OCI-LY7 (cell line): Measurements from ENCODE around the gene SEPHS2.

Experiments used
- EZH2phosphoT487 ChIP-seq: fragments of 200-600 bp; sonication (generic); IDR thresholded peaks from 2 replicates; pipeline ENCODE4 v1.6.1; 2018; ENCODE audit warnings: low read depth, borderline replicate concordance, mild to moderate bottlenecking, mixed run types, antibody characterized with exemption, low read length, moderate library complexity, mixed read lengths
- TF ChIP-seq, protein P1 (sequence below): fragments of 200-600 bp; sonication (generic); conservative IDR thresholded peaks from 2 replicates; pipeline ENCODE4 v1.5.1; 2014; ENCODE audit warnings: mild to moderate bottlenecking, antibody characterized with exemption, low read length, moderate library complexity, mixed read lengths

DNA sequence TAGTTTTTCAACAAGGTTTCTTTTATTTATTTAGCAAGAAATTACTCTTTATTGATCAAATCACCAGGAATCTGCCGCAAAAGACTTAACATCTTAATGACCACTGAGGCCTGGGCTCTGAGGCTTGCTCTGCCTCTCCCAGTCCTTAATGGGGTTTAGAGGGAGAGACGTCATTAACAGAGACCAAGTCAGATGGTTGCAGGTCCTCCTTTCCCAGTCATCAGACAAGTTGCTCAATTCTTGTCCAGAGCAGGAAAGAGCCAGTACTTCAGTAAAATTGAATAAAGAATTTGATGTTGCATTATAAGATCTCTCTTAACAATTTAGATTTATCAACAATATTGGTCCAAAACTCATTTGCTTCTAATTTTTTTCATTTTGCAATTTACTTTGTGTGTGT, 2.0 kb downstream of the SEPHS2 start:
- TF ChIP-seq, protein P1, sequence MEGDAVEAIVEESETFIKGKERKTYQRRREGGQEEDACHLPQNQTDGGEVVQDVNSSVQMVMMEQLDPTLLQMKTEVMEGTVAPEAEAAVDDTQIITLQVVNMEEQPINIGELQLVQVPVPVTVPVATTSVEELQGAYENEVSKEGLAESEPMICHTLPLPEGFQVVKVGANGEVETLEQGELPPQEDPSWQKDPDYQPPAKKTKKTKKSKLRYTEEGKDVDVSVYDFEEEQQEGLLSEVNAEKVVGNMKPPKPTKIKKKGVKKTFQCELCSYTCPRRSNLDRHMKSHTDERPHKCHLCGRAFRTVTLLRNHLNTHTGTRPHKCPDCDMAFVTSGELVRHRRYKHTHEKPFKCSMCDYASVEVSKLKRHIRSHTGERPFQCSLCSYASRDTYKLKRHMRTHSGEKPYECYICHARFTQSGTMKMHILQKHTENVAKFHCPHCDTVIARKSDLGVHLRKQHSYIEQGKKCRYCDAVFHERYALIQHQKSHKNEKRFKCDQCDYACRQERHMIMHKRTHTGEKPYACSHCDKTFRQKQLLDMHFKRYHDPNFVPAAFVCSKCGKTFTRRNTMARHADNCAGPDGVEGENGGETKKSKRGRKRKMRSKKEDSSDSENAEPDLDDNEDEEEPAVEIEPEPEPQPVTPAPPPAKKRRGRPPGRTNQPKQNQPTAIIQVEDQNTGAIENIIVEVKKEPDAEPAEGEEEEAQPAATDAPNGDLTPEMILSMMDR = no peak
- no peak for TF ChIP-seq EZH2phosphoT487
